Testis (tissue), 3 donors: ENCODE data around the gene ZNF853. TPM values are rescaled to one million over a fixed set of nuclear protein-coding genes. Genes with fewer than 3 reads are reported as not detected.
"Not testable (repeated sequence)": the region's sequence is repeated elsewhere in the genome, so short reads cannot be mapped to it uniquely, and the experiment has no call there.

Source experiments
- DNase-seq: peaks from one replicate; pipeline ENCODE4 v3.0.0-alpha.2; 2019
- H3K27ac ChIP-seq, 2 donors: fragments of 200-600 bp; sonication (generic); one replicate each; pipeline ENCODE4 v1.5.1; 2019
- H3K27me3 ChIP-seq: fragments of 200-600 bp; sonication (generic); one replicate; pipeline ENCODE4 v1.5.1; 2019
- H3K36me3 ChIP-seq: fragments of 200-600 bp; sonication (generic); one replicate; pipeline ENCODE4 v1.5.1; 2017; ENCODE audit warnings: low read depth; ENCODE audit errors: missing control alignments
- H3K4me1 ChIP-seq: fragments of 200-600 bp; sonication (generic); one replicate; pipeline ENCODE4 v1.5.1; 2019
- H3K4me3 ChIP-seq, 2 donors: fragments of 200-600 bp; sonication (generic); one replicate each; pipeline ENCODE4 v1.5.1; 2017 to 2019
- H3K9me3 ChIP-seq: fragments of 200-600 bp; sonication (generic); one replicate; pipeline ENCODE4 v1.5.1; 2017
- POLR2A ChIP-seq: fragments of 450-650 bp; IDR thresholded peaks from one replicate; pipeline ENCODE4 v1.6.1; 2017; ENCODE audit warnings: antibody characterized with exemption, mild to moderate bottlenecking, moderate library complexity
- WGBS, 2 donors: methylation state at CpG; one replicate each; pipeline ENCODE4 v1.1.5; 2018; 5-methylcytosine and 5-hydroxymethylcytosine counted together
- intact Hi-C: fragments of 100-400 bp; cut with DNase I; formaldehyde crosslinking; loops from one replicate; pipeline ENCODE4 v1.15.1; 2023; ENCODE audit warnings: low total_unique reads
- polyA plus RNA-seq: library from polyadenylated mRNA; stranded (reverse); fragments of 350-450 nt; fragmentation: Illumina TruSeq; extraction: RNeasy Lipid Tissue Mini Kit (QIAGEN cat#74804); gene quantifications from one replicate; pipeline ENCODE4 v1.2.3, GENCODE V29; 2014; ENCODE audit warnings: low read depth, low replicate concordance; ENCODE audit not compliant: insufficient read depth
- total RNA-seq, 2 donors: library from RNA; depleted of rRNA; stranded (reverse); fragments of >200 nt; gene quantifications; one replicate each; pipeline ENCODE4 v1.2.3, GENCODE V29; 2016
- TF ChIP-seq, protein P1 (sequence below), 3 experiments: fragments of 450-650 bp in 2 of 3; fragments of 200-600 bp in 1 of 3; sonication (generic) in 1 of 3; IDR thresholded peaks; one replicate each; pipeline ENCODE4 v1.5.1; 2016 to 2019; ENCODE audit warnings: antibody characterized with exemption in 3 of 3, mild to moderate bottlenecking in 2 of 3, moderate library complexity in 1 of 3

ZNF853 gene
- total and polyA plus RNA-seq, 3 donors from 2014 or later: 8.7 to 9.4 (median 8.8) TPM

DNA sequence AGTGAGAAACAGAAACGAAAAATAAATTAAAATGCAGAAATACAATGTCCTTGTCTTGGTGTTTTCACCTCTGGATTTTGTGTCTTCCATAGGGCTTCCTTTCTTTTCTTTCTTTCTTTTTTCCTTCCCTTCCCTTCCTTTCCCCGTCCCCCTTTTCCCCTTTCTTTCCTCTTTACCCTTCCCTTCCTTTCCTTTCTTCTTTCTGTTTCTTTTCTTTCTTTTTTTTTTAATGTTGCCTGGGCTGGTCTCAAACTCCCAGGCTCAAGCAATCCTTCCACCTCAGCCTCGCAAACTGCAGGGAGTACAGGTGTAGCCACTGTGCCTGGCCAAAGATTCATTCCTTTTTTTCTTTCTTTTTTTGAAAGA is 8.8 kb downstream of the ZNF853 start:
- Histone ChIP-seq H3K4me3 (no peak overlapping the region), H3K36me3 (no peaks in the 10 kb centered on the region), H3K4me1 (no peaks in the 10 kb centered on the region), H3K27ac (no peak overlapping the region), H3K27me3 (no peaks in the 10 kb centered on the region), H3K9me3 (no peaks in the 10 kb centered on the region)
- TF ChIP-seq POLR2A: no peak
- TF ChIP-seq, protein P1, sequence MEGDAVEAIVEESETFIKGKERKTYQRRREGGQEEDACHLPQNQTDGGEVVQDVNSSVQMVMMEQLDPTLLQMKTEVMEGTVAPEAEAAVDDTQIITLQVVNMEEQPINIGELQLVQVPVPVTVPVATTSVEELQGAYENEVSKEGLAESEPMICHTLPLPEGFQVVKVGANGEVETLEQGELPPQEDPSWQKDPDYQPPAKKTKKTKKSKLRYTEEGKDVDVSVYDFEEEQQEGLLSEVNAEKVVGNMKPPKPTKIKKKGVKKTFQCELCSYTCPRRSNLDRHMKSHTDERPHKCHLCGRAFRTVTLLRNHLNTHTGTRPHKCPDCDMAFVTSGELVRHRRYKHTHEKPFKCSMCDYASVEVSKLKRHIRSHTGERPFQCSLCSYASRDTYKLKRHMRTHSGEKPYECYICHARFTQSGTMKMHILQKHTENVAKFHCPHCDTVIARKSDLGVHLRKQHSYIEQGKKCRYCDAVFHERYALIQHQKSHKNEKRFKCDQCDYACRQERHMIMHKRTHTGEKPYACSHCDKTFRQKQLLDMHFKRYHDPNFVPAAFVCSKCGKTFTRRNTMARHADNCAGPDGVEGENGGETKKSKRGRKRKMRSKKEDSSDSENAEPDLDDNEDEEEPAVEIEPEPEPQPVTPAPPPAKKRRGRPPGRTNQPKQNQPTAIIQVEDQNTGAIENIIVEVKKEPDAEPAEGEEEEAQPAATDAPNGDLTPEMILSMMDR (IDR thresholded peaks at IDR 0.05): no peak
- no peak for DNase-seq
- intact Hi-C loops: no loop called here
- 71 to 75% methylated on average over 3 of the region's 3 CpGs for WGBS, 2 donors

GRCh38 chr7:6628045-6628444 is 12.6 kb downstream of the ZNF853 start:
- H3K9me3 ChIP-seq: no peaks in the 10 kb centered on the region
- no peak for DNase-seq
- H3K27ac ChIP-seq: no peak overlapping the region
- no peak overlapping the region for H3K4me3 ChIP-seq
- no peaks in the 10 kb centered on the region for H3K4me1 ChIP-seq
- H3K27me3 ChIP-seq: no peaks in the 10 kb centered on the region
- intact Hi-C loops: no loop called here
- TF ChIP-seq, protein P1 (IDR thresholded peaks at IDR 0.05): no peak
- TF ChIP-seq POLR2A: no peak
- no peaks in the 10 kb centered on the region for H3K36me3 ChIP-seq
- WGBS, 2 donors: 80 to 82% methylated on average over 6 of the region's 6 CpGs

- DNase-seq: no peak
- no peak for TF ChIP-seq POLR2A
- TF ChIP-seq, protein P1 (IDR thresholded peaks at IDR 0.05): no peak
- Histone ChIP-seq H3K27me3 (no peaks in the 10 kb centered on the region), H3K4me1 (no peaks in the 10 kb centered on the region), H3K36me3 (no peaks in the 10 kb centered on the region), H3K27ac (no peak overlapping the region), H3K9me3 (no peaks in the 10 kb centered on the region), H3K4me3 (no peak overlapping the region)
- 51 to 54% methylated on average over 9 to 11 of the region's 11 CpGs for WGBS, 2 donors
- intact Hi-C loops: no loop called here
Observed at GRCh38 chr7:6630007-6630849, 14.8 kb downstream of the ZNF853 start.

GRCh38 chr7:6631605-6632004 is 16.2 kb downstream of the ZNF853 start:
- H3K36me3 ChIP-seq: no peaks in the 10 kb centered on the region
- intact Hi-C loops: no loop called here
- 84 to 85% methylated on average over 7 of the region's 7 CpGs for WGBS, 2 donors
- DNase-seq: no peak
- H3K27ac ChIP-seq: no peak overlapping the region
- H3K4me1 ChIP-seq: peaks cover 5% of the 10 kb centered on the region
- no peaks in the 10 kb centered on the region for H3K9me3 ChIP-seq
- TF ChIP-seq, protein P1 (IDR thresholded peaks at IDR 0.05): no peak
- no peak for TF ChIP-seq POLR2A
- H3K4me3 ChIP-seq: no peak overlapping the region
- H3K27me3 ChIP-seq: no peaks in the 10 kb centered on the region

DNA sequence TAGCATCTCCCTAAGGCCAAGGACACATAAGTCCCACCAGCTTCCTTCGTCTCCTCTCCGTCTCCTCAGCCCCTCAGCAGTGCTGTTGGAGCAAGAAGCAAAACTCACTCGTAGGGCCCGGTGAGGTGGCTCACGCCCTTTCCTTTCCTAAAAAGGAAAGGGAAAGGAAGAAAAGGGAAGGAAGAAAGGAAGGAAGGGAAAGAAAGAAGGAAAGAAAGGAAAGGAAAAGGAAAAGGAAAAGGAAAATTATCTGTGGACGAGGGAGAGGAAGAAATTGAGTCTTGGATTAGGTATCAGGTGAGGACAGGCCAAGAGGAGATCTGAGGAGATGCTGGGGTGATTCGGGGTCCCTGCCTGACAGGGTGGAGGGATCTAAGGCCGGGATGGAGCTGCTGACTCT is 18.6 kb downstream of the ZNF853 start:
- WGBS, 2 donors: 82 to 85% methylated on average over 8 of the region's 8 CpGs
- intact Hi-C loops: no loop called here

DNA sequence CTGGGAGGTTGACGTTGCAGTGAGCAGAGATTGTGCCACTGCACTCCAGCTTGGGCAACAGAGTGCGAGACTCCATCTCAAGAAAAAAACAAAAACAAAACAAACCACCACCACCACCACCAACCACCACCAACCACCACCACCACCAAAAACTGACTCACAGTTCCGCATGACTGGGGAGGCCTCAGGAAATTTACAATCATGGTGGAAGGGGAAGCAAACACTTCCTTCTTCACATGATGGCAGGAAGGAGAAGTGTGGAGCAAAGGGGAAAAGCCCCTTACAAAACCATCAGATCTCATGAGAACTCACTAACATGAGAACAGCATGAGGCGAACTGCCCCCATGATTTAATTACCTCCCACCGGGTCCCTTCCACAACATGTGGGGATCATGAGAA is 19.6 kb downstream of the ZNF853 start:
- DNase-seq, H3K27me3 ChIP-seq, intact Hi-C loops, H3K27ac ChIP-seq, H3K36me3 ChIP-seq, H3K9me3 ChIP-seq, H3K4me3 ChIP-seq: not testable (repeated sequence)
- WGBS, 2 donors: 84 to 96% methylated on average over 5 of the region's 5 CpGs
- H3K4me1 ChIP-seq: peaks cover 18% of the 10 kb centered on the region

More for the DNA sequence above, 18.6 kb downstream of the ZNF853 start:
- Histone ChIP-seq H3K9me3 (no peaks in the 10 kb centered on the region), H3K36me3 (no peaks in the 10 kb centered on the region), H3K27ac (no peak overlapping the region), H3K27me3 (no peaks in the 10 kb centered on the region), H3K4me1 (peaks cover 18% of the 10 kb centered on the region), H3K4me3 (no peak overlapping the region)
- DNase-seq: no peak
- TF ChIP-seq, protein P1 (IDR thresholded peaks at IDR 0.05): no peak
- no peak for TF ChIP-seq POLR2A
